ENCODE data around the gene N4BP2L2.

The N4BP2L2 gene

DNA sequence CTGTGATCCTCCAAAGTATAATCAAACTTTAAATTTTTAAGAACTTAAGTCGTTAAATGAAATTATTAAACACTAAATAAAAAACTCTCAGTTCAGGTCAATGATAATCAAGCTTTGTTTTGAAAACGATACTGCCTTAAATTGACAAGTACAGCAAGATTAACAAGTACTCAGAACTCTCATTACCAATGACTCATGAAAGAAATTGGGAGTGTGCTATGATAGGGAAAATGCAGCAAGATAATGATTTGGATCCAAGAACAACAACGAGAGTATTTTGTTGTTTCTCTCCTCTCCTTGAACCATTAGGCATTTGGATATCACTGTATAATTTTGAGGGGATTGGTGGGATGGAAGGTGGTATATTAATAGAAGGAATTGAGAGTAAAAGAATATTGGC is 10.2 kb downstream of the N4BP2L2 start:
- DNase-seq: no peak

DNA sequence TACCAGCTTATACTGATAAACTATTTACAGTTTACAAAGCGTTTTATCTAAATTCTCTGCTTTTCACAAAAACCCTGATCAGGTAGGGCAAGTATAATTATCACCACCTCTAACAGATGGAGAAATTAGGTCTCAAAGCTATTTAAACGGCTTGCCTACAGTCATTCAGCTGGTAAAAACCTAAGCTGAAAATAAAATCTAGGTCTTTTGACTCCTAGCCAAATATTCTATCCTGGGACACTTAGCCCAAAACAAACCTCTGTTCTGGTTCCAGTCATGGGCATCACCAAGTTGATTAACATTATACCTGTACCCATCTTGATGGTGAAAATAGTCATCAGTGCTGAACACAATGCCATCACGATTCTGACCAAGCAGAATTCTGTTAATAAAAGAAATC is 11.4 kb downstream of the N4BP2L2 start:
- no peak for DNase-seq

DNA sequence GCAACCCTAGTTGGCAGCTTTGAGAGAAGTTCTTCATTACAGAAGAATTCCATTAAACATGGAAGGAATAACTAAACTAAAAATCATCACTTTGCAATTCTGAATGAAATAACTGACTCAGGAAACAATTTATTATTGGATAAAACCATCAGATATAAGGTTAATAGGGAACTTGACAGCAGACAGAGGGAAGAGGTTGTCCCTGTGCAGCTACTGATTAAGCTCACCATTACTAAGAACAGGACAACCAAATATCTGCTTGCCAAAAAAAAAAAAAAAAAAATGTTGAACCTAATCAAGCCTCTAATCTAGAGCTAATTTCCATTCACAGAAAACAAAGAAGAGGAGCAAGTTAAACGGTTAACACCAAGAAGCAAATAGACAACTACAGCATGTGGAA is 12.8 kb downstream of the N4BP2L2 start:
- DNase-seq: no peak

DNA sequence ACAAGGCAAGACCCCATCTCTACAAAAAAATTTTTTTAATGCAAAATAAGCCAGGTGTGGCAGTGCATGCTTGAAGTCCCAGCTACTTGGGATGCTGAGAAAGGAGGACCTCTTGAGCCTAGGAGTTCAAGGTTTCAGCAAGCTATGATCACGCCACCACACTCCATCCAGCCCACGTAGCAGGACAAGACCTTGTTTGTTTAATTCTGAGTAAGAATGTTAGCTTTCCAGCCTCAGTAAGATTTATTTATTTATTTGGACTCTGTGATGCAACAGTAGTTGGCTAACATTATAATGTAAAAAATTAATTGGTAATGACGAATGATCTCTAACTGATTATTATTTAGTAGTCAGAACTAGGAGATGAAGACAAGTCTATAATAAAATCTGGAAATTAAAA is 23.3 kb downstream of the N4BP2L2 start:
- no peak for DNase-seq

DNA sequence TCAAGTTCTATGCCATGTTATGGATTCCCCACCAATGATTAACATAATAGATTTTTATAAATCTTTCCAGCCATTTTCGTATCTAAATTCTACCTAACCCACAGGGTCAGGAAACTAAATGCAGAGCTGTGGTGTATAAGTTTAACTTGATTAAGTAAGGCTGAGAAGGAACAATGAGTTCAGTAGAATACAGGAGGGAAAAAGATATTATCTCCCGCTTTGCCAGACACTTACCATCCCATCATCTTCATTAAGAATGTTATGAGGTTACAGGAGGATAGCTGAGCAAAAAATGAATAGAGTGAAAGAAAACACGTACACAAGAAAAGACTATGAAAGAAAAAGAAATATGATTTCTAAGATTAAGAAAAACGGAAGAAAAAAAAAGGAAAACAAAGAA is 27.1 kb downstream of the N4BP2L2 start:
- DNase-seq: no peak

DNA sequence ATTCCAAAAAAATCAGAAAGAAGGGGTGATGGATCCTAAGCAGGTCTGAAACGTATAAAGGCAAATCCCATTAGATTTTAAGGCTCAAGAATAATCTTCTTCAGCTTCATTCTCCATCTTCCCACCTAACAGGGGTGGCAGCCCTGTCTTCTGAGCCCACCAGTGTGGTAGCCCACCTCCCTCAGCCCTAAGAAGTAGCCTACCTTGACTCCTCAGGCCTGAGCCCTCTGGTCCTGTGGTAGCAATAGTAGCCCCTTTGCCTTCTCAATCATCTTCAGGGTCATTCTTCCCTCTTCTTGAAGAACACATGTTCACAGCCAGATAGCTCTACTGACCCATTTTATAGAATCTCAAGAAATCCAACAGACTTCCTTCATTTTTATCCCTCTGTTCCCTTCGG is 33.7 kb downstream of the N4BP2L2 start:
- no peak for DNase-seq

DNA sequence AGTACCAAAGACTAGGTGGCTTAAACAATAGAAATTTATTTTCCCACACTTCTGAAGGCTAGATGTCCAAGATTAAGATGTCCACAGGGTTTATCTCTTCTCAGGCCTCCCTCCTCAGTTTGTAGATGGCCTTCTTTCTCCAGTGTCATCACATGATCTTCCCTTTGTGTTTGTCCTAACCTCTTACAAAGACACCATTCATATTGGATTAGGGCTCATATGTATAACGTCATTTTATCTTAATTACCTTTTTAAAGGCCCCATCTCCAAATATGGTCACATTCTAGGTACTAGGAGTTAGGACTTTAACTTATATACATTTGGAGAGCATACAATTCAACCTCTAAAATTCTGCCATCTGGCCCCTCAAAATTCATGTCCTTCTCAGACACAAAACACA is 34.3 kb downstream of the N4BP2L2 start:
- no peak for DNase-seq

DNA sequence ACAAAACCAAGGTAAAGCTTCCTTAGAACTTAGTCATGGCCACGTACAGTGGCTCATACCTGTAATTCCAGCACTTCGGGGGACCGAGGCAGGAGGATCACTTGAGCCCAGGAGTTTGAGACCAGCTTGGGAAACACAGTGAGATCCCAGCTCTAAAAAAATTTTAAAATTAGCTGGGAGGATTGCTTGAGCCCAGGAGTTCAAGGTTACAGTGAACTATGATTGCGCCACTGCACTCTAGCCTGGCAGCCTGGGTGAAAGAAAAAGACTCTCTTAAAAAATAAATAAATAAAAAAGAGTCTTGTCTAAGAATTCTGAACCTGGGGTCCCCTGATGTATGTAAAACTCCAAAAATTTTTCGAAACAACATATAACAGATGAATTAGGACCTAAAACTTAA is 34.9 kb downstream of the N4BP2L2 start:
- no peak for DNase-seq

DNA sequence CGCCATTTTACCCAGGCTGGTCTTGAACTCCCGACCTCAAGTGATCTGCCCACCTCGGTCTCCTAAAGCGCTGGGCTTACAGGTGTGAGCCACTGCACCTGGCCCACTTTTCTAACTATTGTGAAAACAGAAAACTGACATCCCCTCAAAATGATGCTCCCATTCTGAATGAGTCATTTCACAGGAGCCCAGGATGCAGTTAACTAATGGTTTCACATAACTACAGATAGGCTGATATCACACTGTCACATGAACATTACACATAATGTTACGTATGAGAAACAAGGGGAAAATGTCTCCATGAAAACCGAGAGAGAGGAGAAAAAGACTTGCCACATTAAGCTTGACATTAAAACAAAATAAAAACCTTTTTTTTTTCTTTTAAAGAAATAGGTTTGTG is 37.5 kb downstream of the N4BP2L2 start:
- DNase-seq: no peak

DNA sequence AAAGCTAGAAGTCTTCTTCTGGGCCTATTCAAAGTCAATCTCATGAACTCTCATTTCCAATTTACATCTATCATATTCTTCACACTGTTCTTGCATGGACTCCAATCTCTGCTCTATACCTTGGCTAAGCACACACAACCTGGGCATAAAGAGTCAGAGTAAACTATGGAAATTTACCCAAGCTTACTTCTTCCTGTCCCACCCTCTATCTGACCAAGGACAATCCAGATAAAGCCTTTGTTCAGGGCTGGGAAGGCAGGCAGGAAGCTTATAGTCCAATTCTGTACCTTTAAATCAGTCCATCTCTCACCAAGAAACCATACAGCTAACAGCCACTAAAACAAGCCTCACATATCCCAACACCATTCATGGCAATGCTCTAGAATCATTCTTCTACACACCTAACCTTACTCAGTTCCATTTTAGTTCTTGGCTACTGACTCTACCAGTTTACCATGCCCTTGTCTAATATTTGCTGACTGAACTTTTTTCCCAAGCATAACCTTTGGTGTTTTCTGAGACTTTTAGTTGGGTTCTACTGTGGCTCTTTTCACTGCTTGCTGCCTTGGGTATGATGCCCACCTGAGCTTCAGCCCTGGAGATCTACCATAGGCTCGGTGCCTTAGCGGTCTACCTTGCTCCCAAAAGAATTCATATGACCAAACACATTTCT is 38.9 kb downstream of the N4BP2L2 start:
- no peak for DNase-seq

DNA sequence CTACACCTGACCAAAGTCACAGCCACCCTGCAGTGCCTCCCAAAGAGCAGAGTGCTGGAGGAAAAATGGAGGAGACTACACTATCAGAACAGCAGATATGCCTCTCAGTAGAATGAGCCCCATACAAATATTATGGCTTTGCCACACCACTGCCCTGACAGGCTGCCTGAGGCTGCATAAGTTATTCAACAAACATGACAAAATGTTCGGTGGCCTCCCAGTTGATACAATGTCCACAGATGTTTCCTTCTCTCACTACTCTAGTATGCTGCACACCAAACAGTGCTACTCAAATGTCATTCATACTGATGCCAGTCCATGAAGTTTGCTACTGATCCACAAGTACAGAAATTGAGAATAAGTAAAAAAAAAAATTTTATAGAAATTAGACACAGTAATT is 41.0 kb downstream of the N4BP2L2 start:
- DNase-seq: no peak

DNA sequence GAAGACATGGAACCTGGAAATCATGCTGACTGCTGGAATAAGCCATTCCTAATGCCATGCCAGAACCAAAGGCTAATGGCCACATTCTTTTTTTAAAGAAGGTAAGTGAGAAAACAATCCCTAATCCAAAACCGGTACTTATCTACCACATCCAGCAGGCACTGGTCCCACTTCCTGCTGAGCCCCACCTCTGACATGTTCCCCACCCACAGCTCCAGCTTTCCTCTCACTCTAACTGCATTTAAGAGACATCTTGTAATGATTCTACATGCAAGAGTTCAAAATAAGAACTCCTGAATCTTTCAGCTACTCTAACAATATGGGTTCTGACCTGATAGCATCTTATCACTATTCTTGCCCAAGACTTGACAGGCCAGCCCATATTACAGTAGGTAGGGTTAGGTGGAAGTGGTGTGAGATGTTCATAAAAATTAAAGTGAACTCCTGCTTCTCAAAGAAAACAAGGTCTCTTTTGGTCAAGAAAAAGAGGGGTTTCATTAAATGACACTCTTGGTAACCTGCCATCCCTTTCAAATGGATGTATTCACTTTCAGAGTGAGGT is 41.9 kb downstream of the N4BP2L2 start:
- no peak for DNase-seq

DNA sequence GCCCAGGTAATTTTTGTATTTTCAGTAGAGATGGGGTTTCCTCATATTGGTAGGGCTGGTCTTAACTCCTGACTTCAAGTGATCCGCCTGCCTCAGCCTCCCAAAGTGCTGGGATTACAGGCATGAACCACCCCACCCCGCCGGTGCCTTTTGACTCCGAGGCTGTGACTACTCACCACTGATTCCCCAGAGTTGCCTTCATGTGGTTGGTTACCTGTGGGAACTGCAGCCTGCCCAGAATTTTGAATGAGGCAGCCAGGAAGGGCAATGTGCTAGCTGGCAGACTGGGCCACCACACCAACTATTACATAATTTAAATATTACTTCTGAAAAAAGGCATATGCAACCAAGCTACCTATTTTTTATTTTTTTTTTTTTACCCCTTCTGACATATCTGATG is 42.8 kb downstream of the N4BP2L2 start:
- DNase-seq: no peak

DNA sequence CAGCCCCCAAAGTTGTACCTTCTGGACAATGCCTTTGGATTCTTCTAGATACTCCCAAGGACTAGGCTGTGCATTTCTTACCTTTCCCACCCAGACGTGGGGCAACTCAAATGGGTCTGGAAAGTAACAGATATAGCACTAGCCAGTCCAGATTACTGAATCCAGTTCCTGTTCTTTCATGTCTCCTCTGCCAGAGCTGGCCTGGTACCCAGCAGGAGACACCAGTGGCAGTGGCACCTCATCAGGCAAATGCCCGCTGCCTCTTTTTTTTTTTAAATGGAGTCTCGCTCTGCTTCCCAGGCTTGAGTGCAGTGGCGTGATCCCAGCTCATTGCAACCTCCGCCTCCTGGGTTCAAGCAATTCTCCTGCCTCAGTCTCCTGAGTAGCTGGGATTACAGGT is 43.2 kb downstream of the N4BP2L2 start:
- no peak for DNase-seq

DNA sequence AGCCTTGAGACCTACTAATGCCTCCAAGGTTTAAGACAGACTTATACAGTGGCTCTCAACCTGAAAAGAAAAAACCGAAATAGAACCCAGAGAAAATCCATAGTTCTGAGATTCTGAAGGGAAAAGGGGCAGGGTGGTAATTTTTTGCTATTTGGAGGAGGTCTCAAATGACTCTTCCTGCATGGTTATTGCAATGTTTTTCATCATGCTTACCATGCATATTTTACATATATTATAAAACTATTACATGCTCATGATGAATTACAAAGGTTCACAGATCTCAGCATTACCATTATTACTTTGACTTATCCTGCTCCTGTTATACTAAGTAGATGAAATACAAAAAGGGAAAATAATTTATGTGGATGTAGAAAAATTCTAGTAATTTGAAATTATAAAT is 47.6 kb downstream of the N4BP2L2 start:
- DNase-seq: no peak

DNA sequence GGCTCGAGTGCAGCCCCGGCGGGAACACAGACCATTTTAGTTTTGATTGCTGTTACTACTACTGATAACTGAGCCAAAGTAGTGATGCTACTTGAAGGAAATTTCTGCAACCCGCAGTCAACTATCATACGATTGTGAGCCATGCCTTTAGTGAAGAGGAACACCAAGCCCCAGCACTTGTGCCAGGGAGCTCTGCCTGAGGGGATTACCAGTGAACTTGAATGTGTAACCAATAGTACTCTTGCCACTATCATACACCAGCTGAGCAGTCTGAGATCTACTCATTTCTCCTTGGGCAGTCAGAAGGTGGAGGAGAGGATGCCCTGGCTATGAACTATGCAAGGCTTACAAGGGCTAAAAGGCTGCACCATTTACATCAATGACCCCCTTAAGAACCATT is 61.7 kb downstream of the N4BP2L2 start:
- DNase-seq: no peak

DNA sequence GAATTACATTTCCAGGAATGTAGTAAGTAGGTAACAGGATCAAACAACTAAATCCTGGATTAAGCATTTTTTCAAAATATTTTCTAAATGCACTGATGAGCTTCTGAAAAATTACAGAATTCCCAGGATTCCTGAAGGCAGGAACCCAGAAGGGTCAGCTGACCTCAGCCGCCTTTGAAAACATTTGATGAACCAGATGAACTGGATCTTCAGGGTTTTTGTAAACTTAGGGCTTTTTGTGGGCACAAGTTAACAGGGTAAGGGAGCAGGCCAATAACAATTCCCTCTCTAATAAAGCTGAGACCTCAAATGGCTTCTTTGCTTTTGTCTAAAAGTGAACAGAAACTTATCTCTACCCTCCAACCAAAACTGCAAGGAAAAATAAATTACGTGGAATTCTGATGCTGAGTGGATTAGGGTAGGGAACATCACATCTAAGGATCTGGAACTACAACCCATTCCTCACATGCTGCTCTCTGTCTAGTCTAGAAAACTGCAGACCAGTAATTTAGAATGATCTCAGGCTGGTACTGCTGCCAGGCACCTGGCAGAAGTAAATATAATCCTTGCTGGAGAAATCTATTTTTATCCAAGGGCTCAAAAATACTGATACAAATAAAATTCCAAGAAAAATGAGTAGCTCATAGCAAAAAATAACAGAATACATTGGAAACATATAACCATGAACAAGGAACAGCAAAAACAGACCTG is 62.4 kb downstream of the N4BP2L2 start:
- no peak for DNase-seq

DNA sequence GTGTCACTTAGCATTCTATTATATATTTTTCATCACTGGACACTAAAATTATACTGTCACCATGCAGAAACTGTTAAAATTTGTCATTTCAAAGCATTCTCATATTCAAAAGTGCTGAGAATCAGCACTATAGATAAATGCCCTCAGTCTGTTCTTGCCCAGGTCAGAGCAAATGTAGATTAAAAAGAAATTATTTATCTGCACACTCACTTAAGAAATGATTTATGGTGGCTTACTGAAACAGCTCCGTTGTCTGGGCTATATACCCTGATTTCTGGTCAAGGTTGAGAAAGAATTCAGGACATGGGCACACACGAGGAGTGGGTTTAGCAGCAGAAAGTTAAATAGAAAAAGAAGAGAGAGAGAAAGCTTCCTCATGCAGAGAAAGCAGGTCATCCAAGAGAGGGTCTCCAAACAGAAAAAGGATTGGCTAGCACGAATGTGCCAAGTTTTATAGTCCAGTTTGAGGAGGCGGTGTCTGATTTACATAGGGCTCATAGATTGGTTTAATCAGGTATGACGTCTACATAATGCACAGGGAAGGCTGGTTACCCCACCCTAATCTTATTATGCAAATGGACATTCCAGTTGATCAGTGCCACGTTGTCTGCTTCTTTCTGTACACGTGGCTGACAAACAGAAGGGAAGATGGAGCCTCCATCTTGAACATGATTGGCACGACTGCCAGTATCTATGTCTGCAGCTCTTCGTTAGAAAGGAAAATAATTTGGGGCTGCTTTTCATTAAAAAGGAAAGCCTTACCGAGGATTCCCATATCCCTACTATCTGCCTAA is 63.4 kb downstream of the N4BP2L2 start:
- DNase-seq: no peak

DNA sequence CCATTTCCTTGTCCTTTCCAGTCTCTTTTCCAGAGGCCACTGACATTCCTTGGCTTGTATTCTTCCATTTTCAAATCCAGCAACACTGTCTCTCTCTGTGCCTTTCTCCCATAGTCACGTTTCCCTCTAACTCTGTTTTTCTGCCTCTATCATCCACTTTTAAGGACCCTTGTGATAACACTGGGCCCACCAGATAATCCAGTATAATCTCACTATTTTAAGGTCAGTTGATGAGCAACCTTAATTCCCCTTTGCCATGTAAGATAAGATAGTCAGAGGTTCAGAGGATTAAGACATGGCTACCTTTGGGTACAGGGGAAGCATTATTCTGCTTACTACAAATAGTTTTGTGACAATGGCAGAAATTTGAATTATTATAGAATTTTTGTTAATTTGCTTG is 64.9 kb downstream of the N4BP2L2 start:
- DNase-seq: no peak

DNA sequence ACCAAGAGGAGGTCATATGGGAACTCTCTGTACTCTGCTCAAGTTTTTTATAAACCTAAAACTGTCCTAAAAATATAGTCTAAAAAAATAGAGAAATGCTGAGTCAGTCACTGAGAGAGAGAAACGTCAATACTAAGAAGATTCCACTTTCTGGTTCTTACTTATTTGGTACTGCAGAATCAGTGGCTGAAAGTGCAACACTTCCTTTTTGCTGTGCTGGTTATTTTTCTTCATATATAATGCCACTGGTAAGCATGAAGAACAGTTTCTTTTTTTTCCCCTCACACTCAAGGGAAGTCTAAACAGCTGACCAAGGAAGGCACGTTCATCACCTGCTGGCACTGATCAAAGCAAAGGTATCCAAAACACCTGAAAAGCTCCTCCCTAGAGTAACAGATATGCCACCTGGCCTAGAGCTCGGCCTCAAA is 66.4 kb downstream of the N4BP2L2 start:
- no peak for DNase-seq

DNA sequence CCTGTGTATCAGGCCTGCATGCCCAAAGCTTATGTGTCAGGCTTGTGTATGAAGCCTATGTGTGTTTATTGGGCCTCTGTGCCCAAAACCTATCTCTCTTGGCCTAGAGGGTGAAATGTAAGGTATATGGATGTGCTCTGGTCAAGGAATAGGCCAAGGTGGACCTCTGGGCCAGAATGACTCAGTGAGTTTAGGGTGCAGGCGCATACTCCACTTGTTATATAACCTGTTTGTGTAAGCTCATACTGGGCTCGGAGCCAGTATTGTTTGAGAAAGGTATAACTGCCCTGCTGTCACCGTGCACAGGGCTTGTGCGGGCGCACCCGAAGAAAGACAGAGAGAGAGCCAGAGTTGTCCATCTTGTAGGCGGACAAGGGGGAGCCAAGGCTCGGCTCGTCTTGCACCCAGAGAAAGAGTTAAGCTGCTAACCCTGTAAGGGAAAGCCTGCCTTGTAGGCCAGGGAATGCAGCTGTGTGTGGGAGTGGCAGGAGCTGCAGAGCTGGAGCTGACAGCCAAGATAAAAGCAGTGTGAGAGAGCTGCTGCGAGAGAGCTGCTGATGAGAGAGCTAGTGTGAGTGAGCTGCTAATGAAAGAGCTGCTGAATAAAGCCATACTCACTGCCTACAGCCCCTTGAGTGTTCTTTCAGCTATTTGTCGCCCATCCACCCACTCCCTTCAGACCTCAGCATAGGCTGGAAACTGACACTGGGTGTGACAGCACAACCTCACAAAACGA is 67.2 kb downstream of the N4BP2L2 start:
- DNase-seq: no peak

DNA sequence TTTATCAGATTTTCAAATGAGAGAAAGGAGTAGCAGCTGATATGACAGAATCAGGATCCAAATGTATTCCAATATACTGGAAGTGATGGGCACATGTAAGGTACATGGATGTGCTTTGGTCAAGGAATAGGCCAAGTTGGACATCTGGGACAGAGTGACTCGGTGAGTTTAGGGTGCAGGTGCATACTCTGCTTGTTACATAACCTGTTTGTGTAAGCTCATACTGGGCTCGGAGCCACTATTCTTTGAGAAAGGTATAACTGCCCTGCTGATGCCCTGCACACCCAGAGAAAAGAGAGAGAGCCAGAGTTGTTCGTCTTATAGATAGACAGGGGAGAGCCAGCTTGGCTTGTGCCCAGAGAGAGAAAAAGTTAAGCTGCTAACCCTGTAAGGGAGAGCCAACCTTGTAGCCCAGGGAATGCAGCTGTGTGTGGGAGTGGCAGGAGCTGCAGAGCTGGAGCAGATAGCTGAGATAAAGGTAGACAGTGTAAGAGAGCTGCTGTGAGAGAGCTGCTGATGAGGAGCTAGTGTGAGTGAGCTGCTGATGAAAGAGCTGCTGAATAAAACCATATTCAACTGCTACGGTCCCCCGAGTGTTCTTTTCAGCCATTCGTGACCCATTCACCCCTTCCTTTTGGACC is 70.0 kb downstream of the N4BP2L2 start:
- DNase-seq: no peak

DNA sequence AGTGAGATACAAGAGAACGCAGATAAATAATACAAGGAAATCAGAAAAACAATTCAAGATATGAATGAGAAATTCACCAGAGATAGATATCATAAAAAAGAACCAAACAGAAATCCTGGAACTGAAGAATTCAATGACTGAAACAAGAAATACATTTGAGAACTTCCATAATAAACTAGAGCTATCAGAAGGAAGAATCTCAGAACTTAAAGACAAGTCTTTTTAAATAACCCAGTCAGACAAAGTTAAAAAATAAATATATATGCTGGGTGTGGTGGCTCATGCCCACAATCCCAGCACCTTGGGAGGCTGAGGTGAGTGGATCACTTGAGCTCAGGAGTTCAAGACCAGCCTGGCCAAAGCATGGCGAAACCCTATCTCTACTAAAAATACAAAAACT is 82.0 kb downstream of the N4BP2L2 start:
- no peak for DNase-seq
